ENCODE measurements around the gene RABGAP1L.

DNA sequence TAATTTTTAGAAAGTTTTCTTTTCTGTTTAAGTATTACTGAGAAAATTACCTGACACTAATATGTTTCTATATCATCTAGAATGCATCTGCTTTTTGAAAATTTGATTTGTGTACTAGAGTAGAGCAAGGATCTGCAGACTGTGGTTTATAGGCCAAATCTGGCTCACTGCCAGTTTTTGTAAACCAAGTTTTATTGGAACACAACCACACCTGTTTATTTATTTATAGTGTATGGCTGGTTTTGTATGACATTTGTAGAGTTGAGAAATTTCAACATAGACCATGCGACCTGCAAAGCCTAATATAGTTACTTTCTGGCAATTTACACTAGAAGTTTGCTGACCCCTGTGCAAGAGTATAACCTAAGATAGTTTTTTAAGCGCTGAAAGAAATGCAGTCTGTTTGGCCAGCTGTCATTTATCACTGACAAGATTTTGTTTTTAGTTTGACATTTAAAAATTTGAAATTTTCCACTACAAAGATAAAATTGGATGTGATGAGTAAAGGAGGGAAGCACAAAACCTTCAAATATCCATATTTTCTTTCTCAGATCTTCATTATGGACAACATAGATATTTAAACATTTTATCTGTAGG, 804.3 kb downstream of the RABGAP1L start:
- TF ChIP-seq, protein P1, sequence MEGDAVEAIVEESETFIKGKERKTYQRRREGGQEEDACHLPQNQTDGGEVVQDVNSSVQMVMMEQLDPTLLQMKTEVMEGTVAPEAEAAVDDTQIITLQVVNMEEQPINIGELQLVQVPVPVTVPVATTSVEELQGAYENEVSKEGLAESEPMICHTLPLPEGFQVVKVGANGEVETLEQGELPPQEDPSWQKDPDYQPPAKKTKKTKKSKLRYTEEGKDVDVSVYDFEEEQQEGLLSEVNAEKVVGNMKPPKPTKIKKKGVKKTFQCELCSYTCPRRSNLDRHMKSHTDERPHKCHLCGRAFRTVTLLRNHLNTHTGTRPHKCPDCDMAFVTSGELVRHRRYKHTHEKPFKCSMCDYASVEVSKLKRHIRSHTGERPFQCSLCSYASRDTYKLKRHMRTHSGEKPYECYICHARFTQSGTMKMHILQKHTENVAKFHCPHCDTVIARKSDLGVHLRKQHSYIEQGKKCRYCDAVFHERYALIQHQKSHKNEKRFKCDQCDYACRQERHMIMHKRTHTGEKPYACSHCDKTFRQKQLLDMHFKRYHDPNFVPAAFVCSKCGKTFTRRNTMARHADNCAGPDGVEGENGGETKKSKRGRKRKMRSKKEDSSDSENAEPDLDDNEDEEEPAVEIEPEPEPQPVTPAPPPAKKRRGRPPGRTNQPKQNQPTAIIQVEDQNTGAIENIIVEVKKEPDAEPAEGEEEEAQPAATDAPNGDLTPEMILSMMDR (IDR thresholded peaks at IDR 0.05 in 2 of 3, conservative IDR thresholded peaks at IDR 0.05 in 1 of 3; ENCODE audit: borderline replicate concordance in 1 of 3, insufficient read depth in 1 of 3, low read depth in 2 of 3, low read length in 2 of 3): no peak
- TF ChIP-seq YY1 (IDR thresholded peaks at IDR 0.05; ENCODE audit: extremely low read depth, insufficient replicate concordance, low read depth, low read length): no peak

All from HCT116 (cell line).